ENCODE data around the gene DHRS1.

DNA sequence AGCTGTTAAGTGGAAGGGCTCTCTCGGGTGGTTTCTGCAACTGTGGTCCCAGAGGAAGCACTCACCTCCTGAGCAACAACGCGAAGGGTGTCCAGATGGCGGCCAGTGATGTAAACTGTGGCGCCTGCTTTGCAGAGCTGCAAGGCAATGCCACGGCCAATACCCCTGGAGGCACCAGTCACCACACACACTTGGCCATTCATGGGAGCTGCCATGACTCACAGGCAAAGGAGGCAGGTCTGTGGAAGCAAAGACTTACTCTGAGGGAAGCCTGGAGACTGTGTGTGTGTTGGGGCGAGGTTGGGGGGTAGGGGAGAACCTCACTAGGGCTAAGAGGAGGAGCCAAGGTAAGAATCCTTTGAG lies 707 bp downstream of the DHRS1 start:
- TF ChIP-seq FEZF1 (tag by site-specific recombination; IDR thresholded peaks at IDR 0.05) (no peak), ZNF701 (tag by site-specific recombination; IDR thresholded peaks at IDR 0.05) (no peak), ZNF274 (IDR thresholded peaks at IDR 0.05; ENCODE audit: low read length) (no peak), ZNF274 (tag by site-specific recombination; IDR thresholded peaks at IDR 0.05; ENCODE audit: borderline replicate concordance) (no peak), ZNF202 (tag by site-specific recombination; IDR thresholded peaks at IDR 0.05; ENCODE audit: borderline replicate concordance) (no peak), YY1 (tag by site-specific recombination; IDR thresholded peaks at IDR 0.05) (no peak), ZNF610 (tag by site-specific recombination; IDR thresholded peaks at IDR 0.05; ENCODE audit: borderline replicate concordance) (no peak), ZEB2 (tag by site-specific recombination; IDR thresholded peaks at IDR 0.05) (no peak), KLF1 (tag by site-specific recombination; IDR thresholded peaks at IDR 0.05) (no peak), ZNF239 (tag by site-specific recombination; IDR thresholded peaks at IDR 0.05) (no peak)
- TF ChIP-seq, protein P1, sequence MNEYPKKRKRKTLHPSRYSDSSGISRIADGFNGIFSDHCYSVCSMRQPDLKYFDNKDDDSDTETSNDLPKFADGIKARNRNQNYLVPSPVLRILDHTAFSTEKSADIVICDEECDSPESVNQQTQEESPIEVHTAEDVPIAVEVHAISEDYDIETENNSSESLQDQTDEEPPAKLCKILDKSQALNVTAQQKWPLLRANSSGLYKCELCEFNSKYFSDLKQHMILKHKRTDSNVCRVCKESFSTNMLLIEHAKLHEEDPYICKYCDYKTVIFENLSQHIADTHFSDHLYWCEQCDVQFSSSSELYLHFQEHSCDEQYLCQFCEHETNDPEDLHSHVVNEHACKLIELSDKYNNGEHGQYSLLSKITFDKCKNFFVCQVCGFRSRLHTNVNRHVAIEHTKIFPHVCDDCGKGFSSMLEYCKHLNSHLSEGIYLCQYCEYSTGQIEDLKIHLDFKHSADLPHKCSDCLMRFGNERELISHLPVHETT (tag by site-specific recombination; IDR thresholded peaks at IDR 0.05) = no peak
- TF ChIP-seq, protein P2, sequence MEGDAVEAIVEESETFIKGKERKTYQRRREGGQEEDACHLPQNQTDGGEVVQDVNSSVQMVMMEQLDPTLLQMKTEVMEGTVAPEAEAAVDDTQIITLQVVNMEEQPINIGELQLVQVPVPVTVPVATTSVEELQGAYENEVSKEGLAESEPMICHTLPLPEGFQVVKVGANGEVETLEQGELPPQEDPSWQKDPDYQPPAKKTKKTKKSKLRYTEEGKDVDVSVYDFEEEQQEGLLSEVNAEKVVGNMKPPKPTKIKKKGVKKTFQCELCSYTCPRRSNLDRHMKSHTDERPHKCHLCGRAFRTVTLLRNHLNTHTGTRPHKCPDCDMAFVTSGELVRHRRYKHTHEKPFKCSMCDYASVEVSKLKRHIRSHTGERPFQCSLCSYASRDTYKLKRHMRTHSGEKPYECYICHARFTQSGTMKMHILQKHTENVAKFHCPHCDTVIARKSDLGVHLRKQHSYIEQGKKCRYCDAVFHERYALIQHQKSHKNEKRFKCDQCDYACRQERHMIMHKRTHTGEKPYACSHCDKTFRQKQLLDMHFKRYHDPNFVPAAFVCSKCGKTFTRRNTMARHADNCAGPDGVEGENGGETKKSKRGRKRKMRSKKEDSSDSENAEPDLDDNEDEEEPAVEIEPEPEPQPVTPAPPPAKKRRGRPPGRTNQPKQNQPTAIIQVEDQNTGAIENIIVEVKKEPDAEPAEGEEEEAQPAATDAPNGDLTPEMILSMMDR (tag by site-specific recombination; IDR thresholded peaks at IDR 0.05) = no peak
- TF ChIP-seq, protein P3, sequence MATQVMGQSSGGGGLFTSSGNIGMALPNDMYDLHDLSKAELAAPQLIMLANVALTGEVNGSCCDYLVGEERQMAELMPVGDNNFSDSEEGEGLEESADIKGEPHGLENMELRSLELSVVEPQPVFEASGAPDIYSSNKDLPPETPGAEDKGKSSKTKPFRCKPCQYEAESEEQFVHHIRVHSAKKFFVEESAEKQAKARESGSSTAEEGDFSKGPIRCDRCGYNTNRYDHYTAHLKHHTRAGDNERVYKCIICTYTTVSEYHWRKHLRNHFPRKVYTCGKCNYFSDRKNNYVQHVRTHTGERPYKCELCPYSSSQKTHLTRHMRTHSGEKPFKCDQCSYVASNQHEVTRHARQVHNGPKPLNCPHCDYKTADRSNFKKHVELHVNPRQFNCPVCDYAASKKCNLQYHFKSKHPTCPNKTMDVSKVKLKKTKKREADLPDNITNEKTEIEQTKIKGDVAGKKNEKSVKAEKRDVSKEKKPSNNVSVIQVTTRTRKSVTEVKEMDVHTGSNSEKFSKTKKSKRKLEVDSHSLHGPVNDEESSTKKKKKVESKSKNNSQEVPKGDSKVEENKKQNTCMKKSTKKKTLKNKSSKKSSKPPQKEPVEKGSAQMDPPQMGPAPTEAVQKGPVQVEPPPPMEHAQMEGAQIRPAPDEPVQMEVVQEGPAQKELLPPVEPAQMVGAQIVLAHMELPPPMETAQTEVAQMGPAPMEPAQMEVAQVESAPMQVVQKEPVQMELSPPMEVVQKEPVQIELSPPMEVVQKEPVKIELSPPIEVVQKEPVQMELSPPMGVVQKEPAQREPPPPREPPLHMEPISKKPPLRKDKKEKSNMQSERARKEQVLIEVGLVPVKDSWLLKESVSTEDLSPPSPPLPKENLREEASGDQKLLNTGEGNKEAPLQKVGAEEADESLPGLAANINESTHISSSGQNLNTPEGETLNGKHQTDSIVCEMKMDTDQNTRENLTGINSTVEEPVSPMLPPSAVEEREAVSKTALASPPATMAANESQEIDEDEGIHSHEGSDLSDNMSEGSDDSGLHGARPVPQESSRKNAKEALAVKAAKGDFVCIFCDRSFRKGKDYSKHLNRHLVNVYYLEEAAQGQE (tag by site-specific recombination; IDR thresholded peaks at IDR 0.05) = no peak
- TF ChIP-seq, protein P4, sequence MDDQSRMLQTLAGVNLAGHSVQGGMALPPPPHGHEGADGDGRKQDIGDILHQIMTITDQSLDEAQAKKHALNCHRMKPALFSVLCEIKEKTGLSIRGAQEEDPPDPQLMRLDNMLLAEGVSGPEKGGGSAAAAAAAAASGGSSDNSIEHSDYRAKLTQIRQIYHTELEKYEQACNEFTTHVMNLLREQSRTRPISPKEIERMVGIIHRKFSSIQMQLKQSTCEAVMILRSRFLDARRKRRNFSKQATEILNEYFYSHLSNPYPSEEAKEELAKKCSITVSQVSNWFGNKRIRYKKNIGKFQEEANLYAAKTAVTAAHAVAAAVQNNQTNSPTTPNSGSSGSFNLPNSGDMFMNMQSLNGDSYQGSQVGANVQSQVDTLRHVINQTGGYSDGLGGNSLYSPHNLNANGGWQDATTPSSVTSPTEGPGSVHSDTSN (CRISPR knock-in tag; IDR thresholded peaks at IDR 0.05) = no peak

Data from HEK293 (cell line).